HTERT RPE-1 (cell line): ENCODE results near the gene IFNA17.
"Not testable (repeated sequence)": the region's sequence is repeated elsewhere in the genome, so short reads cannot be mapped to it uniquely, and the experiment has no call there.

Experiments
- in situ Hi-C: fragments of 300-500 bp; cut with MboI; formaldehyde crosslinking; loops from 4 replicates; pipeline ENCODE4 v1.14.3; 2020; ENCODE audit warnings: low sequenced_read_pairs

Gene IFNA17

DNA sequence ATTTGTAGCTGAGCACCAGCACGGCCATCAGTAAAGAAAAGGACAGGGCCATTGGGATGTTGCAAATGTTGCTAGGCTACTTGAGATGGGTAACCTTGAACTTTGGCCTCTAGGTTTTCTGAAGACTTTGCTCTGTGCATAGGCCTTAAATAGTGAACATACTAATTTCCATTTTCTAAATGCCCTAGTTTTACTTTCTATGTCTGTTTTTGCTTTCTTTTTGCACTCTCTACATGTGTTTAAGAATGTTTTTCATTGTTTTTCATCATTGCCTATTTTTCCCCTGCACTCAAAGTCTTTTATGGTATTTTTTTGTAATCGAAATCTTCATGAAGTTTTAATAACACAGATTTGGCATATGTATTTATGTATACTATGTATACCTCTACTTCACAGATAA lies at the start of gene IFNA17:
IFNA17 (minus strand) TSS at position 101 of the 400 bp plus-strand sequence; CDS start at position 52, 49 bp downstream.
- in situ Hi-C loops: no loop called here

DNA sequence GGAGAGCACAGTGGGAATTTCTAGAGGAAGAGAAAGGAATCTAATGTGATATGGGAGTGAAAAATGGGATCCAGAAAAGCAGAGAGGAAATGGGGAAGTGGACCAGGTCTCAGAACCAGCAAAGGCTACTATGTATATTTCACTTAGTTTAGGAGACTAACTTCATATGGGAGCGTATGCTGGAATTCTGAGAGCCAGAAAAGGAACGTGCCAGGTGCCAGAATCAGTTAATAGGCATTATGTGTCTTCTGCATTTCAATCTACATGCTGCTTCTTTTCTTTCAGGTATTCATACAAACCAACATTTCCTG lies 40.3 kb upstream of the IFNA17 start:
- in situ Hi-C loops: no loop called here

DNA sequence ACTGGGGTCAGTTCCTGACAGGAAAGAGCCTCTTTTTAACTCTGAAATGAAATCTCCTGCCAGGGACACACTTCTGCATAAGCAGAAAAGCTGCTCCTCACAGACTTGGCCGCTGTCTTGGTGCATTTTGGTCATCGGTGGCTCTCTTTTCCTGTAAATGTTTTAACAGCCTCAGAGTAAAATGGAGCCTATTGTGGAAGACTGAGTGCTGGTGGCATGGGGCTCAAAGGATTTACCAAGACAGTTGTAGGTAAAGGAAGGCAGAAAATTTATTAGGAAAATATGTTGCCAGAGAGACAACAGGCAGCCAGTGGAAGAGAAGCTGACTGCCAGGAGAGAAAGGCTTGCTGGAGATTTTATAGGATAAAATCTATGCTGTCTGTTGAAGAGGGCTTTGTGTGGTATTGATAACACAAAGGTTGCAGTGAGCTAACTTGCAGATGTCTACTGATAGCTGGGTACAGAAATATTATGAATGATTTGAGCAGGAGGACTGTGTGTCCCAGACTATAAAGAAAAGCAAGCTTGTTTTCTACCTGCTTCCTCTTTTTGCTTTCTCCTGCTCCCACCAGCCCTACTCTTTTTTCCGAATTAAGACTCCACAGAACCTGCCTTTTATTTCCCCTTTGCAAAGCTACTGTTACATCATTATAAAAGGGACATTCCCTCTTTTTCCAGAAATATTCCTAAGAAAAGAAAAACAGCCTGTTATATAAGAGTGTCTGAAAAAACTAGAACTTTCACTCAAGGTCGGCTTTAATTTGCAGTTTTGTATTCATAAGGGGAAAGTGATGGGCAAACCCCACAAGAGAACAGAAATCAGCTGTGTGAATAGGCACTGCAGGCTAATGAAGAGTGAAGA lies 39.7 kb upstream of the IFNA17 start:
- in situ Hi-C loops: no loop called here

DNA sequence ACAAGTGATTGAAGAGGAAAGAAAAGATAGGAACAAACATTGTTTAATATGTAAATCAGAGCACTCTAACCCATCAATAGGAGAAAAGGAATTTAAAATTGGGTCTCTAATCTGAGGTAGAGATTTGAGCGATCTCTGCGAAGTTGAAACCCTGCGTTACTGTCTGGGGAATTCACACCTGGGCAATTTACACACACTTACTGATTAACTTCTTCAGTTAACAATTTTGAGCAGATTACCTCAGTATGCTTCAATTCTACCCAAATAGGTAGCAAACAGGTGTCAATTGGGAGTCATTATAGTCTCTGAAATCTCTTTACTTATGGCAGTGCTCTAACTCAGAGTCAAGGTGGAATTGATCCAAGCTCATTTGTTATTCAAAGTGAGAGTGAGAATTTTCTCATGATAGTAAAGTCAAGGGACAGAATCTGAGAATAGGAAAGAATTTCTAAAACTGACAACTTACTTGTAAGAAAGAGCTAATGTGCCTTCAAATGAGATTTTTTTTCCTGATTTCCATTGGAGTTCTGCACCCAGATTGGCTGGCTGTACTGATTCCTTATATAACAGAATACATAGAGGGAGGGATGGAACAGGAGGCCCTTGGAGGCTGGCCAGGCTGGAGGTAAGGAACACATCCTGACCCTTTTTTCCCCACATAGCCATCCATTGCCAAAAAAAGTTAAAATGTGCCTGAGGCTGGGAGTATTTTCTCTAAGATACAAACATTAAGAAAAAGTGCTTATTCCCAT lies 38.9 kb upstream of the IFNA17 start:
- in situ Hi-C loops: no loop called here

DNA sequence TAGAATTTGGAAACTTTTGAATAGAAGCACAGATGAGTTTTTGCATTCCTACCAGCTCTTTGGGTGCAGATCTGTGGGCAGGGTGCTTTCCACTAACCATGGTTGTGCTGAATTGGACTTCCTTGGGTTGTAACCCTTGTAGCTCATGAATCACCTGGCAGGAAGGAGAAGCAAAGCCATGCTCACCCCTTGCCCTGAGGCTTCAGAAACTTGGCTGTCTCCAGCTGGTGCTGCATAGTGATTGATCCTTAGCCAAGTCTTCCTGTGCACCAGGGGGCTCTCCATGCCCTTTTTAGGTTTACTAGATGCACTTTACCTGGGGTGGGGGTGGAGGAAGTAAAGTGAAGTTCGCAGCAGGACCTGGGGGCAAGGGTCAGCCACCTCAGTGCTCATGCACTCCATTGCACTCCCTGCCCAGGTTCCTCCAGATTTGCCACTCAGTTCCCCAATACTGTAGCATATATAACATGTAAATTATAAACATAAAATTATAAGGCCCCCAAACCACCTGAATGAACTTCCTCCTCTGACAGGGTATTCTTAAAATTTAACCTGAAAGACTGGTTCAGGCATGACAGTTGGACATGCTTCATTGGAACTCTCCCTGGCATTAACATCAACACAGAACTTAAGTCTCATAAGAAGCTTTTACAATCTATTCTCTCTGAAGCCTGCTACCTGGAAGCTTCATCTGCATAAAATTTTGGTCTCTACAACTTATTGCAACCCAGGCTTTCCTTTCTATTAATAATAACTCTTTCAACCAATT lies 37.6 kb upstream of the IFNA17 start:
- in situ Hi-C loops: no loop called here

DNA sequence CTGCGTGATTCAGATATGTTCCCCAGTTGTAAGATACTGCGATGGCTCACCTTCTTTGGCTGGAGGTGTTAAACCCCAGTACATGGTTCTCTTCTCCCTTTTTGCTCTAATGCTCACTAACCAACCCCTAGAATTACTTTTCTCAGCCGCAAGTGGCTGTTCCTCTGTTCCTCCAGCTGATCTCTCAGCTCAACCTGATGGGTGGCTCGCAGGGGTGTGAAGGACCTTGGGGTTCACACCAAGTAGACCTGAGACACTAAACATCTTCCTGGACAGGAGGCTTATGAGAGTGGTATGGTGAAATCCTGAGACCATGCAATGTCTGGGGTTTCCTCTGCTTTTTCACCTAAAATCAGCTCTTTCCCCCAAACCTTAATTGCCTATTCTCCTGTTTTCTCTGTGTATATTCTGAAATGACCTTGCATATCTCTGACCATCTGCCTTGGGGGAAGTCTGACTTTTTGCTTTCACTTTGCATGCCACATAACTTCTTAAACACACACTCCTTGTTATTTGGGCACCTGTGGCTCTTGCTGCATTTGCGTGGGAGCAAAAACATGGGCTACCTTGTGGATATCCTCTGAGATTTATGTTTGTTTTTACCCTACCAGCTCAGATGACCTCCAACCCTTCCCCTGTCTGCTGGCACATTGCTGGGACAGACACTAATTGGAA lies 27.7 kb upstream of the IFNA17 start:
- in situ Hi-C loops: no loop called here

DNA sequence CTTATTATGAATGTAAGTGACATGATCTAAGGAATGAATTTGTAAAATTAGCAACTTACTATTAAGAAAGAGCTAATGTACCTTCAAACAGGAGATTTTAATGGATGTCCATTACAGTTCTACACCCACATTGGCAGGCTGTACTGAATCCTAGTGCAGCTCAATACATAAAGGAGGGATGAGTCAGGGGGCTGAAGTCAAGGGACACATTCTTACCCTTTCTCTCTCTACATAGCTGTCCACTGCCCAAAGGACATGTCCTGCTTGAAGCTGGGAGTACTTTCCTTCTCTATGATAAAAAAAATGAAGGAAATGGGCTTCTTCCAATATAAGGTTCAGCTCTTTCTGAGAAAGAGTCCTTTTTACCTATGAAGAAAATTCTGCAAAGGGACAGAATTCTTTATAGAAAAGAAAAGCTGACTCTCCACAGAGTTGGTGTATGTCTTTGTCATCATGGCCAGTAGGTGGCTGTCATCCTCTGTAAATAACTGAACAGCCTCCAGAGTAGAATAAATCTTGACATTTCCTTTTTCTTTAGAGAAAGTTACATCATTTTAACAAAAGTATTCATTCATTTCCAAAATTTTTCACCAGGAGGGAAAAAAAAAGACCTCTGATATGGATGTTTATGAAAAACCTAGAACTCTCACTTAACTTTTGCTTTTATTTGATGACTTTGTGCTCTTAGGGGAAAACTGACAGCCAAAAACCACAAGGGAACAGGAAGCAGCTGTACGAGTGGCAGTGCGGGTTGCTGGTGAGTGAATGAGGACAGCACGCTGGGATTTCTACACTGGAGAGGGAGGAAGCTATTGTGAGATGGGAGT lies 24.9 kb upstream of the IFNA17 start:
- in situ Hi-C loops: no loop called here

DNA sequence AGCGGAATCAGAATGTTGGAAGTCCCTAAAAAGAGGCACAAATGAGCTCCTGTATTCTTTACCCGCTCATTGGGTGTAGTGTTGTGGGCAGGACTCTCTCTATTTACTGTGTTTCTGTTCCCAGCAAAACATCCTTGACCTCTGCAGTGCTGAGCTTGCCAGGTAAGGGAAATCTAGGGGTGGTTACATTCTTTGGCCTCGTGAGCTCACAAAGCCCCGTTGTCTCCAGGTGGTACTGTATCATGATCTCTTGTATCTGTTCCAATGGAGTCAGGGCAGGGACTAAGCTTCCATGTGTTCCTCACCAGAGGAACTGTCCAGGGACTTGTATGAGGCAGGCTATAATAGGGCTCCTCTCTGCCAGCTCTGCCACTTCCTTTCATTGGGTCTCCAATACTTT lies 23.6 kb upstream of the IFNA17 start:
- in situ Hi-C loops: no loop called here

DNA sequence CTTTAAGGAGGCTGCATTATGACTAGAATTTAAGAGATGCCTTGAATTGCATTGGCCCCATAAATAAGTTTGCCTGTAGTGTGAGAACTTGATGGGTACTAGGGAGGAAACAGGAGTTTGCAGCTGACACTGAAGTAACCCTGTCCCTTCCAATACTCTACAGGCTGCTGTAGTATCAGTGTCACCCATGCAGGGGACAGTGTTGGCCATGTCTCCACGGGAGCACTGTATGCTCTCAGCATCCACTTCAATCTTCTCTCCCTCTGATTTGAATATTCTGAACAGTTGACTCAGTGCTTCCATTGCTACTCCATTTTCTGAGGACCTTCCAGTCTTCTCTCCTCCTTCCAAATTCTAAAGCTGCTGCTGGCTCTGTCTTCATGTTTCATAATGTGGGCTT lies 23.2 kb upstream of the IFNA17 start:
- in situ Hi-C loops: no loop called here

DNA sequence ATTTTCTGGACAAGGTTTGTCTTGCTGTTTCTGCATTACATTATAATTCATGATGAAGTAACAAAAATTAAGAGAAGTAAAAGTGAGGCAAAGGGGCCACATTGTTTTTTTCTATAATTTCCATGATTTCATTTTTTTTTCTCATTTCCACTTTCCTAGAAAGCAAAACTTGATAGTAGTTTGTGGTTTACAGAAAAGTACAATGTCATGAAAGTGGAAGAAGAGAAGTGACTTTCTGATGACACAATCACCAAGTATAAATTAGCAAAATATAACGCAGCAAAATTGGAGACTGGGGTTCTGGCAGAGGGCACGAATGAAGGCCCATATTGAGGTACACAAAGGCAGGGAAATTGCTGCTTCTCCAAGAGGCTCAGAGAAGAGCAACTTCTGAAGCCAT lies 16.8 kb upstream of the IFNA17 start:
- in situ Hi-C loops: no loop called here

DNA sequence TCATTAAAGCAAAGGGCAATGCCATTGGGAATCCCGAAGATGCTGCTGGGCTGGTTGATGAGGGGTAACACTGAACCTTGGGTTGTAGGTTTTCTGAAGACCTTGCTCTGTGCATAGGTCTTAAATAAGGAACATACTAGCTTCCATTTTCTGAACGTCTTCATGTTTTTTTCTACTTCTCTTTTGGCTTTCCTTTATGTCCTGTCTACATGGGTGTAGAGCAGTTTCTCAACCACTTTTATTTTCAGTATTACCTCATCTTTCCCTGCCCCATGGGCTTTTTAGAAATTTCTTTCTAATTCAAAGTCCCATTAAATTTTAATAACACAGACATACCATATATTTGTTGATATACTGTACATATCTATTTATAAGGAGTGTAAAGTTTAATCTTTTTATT lies 11.9 kb upstream of the IFNA17 start, which contains the start of gene IFNA14:
IFNA14 (minus strand) TSS at position 95 of the 400 bp plus-strand sequence; CDS start at position 25, 70 bp downstream.
- in situ Hi-C loops: no loop called here

DNA sequence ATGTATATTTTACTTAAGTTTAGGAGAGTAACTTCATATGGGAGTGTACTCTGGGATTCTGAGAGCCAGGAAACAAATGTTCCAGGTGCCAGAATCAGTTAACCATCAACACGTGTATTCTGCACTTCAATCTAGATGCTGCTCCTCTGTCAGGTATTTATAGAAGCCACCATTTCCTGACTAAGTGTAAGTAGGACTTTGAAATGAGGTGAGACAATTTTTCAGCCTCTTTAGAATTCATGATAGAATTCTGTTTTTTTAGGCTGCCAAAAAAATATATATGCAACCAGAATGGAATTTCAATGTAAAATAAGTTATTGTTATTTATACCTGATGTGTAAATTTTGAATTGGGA lies 8.3 kb upstream of the IFNA17 start:
- in situ Hi-C loops: not testable (repeated sequence)

DNA sequence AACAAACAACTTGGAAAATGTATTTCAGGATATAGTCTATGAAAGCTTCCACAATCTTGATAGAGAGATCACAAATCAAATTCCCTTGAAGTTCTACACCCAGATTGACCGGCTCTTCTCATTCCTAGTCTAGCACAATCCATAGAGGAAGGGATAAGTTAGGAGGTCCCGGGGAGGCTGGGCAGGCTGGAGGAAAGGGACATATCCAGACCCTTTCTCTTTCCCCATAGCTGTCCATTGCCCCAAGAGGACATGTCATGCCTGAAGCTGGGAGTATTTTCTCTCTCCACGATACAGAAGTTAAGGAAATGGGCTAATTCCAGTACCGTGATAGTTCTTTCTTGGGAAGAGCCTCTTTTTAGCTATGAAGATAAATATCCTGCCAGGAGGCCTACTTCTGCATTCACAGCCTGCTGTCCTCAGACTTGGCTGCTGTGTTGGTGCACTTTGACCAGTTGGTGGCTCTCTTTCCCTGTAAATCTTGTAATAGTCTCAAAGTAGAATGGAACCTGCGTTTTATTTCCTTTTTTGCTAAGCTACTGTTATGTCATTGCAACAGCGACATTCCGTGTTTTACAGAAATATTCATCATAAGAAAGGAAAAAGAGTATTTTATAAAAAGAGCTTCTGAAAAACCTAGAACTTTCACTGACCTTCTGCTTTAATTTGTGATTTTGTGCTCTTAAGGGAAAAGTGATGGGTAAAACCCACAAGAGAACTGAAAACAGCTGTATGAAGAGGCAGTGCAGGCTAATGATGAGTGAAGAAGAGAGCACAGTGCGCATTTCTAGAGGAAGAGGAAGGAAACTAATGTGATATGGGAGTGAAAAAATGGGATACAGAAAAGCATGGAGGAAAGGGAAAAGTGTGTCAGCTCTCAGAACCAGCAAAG lies 7.7 kb upstream of the IFNA17 start:
- in situ Hi-C loops: not testable (repeated sequence)

DNA sequence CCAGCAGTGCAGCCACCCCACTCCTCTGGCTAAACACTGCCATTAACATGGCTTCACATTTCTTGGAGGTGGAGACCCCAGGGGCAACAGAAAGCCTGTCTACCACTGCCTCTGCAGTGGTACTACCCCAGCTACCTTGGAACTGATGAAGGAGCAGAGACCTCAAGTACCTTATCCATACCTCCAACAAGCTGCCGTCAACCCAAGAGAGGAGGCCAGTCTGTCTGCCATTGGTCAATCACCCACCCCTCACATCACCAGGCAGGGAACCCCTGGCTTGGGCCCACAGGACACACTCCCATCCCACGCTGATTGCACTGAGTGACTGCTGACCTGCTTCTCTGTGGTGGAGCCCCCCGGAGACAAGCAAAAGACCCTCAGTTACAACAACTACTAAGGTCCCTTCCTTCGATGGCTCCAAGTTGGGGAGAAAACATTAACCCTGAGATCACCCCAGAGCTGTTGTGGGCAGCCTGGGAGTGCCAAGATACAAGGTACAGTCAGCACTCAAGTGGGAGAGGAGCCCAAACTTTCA lies 6.2 kb upstream of the IFNA17 start:
- in situ Hi-C loops: no loop called here

DNA sequence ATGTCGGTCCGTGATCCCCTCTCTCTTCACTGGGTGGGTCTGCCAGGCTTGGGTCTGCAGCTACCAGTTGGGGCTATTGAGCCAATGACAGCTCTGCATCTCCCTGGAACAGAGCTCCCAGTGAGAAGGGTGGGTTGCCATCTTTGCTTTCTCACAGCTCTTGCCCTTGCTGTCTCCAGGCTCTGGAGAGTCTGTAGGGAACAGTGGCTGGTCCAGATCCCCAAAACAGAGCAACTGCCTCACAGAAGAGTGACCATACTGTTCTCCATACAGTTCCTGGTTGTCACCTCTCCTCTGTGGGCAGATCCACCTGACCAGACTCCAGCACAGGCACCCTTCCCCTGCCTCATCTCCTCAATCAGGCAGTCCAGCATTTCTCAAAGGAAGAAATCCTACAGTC lies 5.2 kb upstream of the IFNA17 start:
- in situ Hi-C loops: no loop called here

DNA sequence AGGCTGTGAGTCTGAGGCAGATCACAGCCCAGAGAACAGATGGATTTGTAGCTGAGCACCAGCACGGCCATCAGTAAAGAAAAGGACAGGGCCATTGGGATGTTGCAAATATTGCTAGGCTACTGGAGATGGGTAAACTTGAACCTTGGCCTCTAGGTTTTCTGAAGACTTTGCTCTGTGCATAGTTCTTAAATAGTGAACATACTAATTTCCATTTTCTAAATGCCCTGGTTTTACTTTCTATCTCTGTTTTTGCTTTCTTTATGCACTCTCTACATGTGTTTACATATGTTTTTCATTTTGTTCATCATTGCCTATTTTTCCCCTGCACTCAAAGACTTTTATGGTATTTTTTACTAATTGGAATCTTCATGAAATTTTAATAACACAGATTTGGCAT lies 10.8 kb downstream of the IFNA17 start, which contains the start of gene IFNA16:
IFNA16 (minus strand) TSS at position 101 of the 400 bp plus-strand sequence; CDS start at position 95, 6 bp downstream.
- in situ Hi-C loops: not testable (repeated sequence)

DNA sequence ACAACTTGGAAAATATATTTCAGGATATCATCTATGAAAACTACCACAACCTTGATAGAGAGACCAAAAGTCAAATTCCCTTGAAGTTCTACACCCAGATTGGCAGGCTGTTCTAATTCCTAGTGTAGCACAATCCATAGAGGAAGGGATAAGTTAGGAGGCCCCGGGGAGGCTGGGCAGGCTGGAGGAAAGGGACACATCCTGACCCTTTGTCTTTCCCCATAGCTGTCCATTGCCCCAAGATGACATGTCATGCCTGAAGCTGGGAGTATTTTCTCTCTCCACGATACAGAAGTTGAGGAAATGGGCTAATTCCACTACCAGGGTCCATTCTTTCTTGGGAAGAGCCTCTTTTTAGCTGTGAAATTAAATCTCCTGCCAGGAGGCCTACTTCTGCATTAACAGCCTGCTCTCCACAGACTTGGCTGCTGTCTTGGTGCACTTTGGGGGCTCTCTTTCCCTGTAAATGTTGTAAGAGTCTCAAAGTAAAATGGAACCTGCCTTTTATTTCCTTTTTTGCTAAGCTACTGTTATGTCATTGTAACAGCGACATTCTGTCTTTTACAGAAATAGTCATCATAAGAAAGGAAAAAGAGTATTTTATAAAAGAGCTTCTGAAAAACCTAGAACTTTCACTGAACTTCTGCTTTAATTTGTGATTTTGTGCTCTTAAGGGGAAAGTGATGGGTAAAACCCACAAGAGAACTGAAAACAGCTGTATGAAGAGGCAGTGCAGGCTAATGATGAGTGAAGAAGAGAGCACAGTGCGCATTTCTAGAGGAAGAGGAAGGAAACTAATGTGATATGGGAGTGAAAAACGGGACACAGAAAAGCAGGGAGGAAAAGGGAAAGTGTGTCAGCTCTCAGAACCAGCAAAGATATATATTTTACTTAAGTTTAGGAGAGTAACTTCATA lies 14.4 kb downstream of the IFNA17 start:
- in situ Hi-C loops: not testable (repeated sequence)

DNA sequence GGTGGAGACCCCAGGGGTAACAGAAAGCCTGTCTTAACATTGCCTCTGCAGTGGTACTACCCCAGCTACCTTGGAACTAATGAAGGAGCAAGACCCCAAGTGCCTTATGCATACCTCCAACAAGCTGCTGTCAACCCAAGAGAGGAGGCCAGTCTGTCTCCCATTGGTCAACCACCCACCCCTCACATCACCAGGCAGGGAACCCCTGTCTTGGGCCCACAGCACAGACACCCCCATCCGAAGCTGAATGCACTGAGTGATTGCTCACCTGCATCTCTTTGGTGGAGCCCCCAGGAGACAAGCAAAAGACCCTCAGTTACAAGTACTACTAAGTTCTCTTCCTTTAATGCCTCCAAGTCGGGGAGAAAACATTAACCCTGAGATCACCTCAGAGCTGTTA lies 15.9 kb downstream of the IFNA17 start:
- in situ Hi-C loops: not testable (repeated sequence)
